ENCODE results near the gene DDX11.
"Not testable (repeated sequence)": the region's sequence is repeated elsewhere in the genome, so short reads cannot be mapped to it uniquely, and the experiment has no call there.

The DDX11 gene

DNA sequence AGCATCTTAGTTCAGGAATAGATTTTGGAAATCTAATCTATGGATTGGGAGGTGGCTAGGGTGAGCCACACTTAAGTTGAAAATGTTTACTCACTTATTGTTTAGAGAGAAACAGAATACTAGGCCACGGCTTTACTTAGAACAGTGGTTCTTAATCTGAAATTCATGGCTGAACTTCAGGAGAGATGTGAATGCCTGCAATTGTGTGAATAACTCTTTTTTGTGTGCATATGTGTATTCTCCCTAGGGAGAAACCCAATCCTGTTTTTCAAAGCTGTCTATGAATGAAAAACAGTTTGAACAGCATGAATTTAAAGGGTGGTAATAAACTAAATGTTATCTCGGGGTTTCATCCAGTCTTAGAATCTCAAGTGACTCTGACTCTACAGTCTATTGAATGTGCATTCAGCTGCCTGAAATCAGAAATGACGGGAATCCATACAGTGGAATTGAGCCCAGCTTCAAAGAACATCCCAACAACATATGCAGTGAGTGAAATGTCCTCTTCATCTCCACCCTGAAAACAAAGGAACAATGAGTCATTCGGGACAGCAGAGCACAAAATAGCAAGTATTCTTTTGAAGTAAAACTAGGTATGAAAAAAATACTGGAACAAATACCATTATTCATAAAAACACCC, 53.7 kb downstream of the DDX11 start:
- DNase-seq: not testable (repeated sequence)

DNA sequence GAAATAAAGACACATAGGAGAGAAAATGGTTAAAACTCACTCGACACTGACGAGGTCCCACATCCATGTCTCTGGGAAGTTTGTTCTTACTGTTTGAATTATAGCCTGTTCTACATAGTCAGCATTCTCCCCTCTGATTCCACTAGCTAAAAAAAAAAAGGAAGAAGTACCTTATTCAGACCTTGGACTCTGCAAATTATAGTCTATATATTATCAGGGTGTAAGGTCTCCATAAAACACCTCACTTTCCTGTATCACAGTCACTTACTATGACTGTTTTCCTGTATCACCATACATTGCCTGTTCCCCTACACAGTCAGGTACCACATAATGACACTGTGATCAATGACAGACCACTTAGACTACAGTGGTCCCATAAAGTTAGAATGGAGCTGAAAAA, 62.9 kb downstream of the DDX11 start:
- not testable (repeated sequence) for DNase-seq

DNA sequence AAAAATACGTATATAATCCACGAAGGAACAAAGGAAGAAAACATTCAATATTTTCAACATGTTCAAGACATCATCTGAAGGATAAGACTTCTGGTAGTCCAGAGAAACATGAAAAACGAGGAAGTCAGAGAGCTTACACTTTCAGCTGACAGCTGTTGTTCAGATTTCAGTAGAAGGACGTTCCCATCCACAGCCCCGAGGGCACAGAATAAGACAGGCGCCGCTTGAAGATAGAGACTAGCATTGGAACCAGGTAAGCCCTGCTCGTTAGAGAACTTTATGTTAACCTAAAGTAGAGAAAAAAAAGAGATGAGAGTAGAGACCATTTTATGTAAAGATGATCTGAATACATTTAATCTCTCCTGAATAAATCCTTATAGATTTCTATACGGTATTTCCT, 71.1 kb downstream of the DDX11 start:
- not testable (repeated sequence) for DNase-seq

DNA sequence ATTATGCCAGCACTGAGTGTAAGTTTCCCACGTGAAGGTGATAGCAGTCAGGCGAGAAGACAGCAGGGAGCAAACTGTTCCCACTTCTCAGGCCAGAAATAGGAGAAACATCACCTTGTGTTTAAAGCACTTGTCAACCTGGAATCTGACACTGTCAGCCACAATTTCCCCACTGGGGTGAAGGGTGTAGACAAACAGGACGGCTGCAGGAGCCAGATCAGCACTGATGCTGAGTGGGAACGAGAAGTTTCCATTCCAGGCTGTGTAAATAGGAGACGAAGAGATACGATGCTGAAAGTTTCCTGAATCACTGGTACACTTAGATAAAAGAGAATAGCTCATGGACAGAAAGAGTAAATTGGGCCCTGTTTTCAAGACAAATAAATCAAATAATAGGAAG, 71.6 kb downstream of the DDX11 start:
- DNase-seq: not testable (repeated sequence)

DNA sequence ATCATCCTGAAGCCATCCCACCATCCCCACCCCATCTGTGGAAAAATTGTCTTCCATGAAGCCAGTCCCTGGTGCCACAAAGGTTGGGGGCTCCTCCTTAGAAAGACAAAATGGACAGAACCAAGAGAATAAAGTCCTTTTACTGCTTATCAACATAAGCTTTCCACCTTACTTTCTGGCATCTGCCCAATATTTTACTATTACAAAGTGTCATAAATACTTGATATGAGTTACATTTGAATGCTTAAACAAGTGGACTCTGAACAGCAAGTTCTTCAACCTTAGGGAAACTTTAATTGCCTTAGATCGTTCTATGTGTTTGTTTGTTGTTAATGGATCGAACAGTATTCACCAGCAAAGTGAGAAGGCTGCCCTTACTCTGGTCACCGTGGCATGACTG, 73.8 kb downstream of the DDX11 start:
- not testable (repeated sequence) for DNase-seq

DNA sequence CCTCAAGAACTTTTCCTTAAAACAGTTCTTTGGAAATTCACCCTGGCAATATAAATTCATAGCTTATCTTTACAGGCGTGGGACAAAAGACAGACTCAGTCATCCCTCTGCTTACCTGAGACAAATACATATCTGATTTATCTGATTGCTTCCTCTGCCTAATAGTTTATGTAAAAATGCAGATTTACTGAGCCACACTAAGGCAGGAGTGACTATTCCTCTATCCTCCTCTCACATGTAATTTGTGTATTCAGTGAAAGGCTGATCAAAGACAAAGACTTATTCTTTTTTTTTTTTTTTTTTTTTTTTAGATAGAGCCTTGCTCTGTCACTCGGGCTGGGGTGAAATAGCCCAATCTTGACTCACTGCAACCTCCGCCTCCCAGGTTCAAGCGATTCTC, 77.1 kb downstream of the DDX11 start:
- DNase-seq: not testable (repeated sequence)

All from EL (cell line).